ENCODE measurements around the gene PROZ.

Gene PROZ

GRCh38 chr13:113142876-113143275, 15.6 kb upstream of the PROZ start:
- Histone ChIP-seq H3F3A (ENCODE audit: insufficient read depth, low read length) (no peaks in the 10 kb centered on the region), H3K79me2 (ENCODE audit: low read length) (no peaks in the 10 kb centered on the region), H3K9ac (ENCODE audit: low read length) (no peak overlapping the region), H2AFZ (ENCODE audit: low read length) (no peak overlapping the region), H3K27ac (ENCODE audit: low read length) (no peak overlapping the region), H3K9me3 (replicated peaks; ENCODE audit: insufficient read depth, low read length) (no peaks in the 10 kb centered on the region), H3K4me3 (ENCODE audit: low read length) (no peak overlapping the region), H3K9me2 (replicated peaks; ENCODE audit: insufficient read depth, low read length) (no peaks in the 10 kb centered on the region), H3K27me3 (replicated peaks; ENCODE audit: insufficient read depth, low read length) (peaks cover 75% of the 10 kb centered on the region), H3K36me3 (replicated peaks; ENCODE audit: insufficient read depth, low read length) (no peaks in the 10 kb centered on the region), H4K20me1 (ENCODE audit: insufficient read depth, low read length) (no peaks in the 10 kb centered on the region), H3K4me2 (ENCODE audit: low read depth, low read length) (no peak overlapping the region), H3K4me1 (ENCODE audit: low read length) (0 out of 2 replicates have a peak, but pooled peaks cover 4% of the 10 kb centered on the region)
- no peak for TF ChIP-seq EZH2phosphoT487 (IDR thresholded peaks at IDR 0.05; ENCODE audit: low read length)
- DNase-seq = no peak

- Histone ChIP-seq H3F3A (ENCODE audit: insufficient read depth, low read length) (no peaks in the 10 kb centered on the region), H2AFZ (ENCODE audit: low read length) (no peak overlapping the region), H3K9me3 (replicated peaks; ENCODE audit: insufficient read depth, low read length) (no peaks in the 10 kb centered on the region), H3K9ac (ENCODE audit: low read length) (no peak overlapping the region), H3K4me2 (ENCODE audit: low read depth, low read length) (no peak overlapping the region), H3K27ac (ENCODE audit: low read length) (no peak overlapping the region), H4K20me1 (ENCODE audit: insufficient read depth, low read length) (no peaks in the 10 kb centered on the region), H3K79me2 (ENCODE audit: low read length) (no peaks in the 10 kb centered on the region), H3K27me3 (replicated peaks; ENCODE audit: insufficient read depth, low read length) (peaks cover 70% of the 10 kb centered on the region), H3K4me3 (ENCODE audit: low read length) (no peak overlapping the region), H3K36me3 (replicated peaks; ENCODE audit: insufficient read depth, low read length) (no peaks in the 10 kb centered on the region), H3K9me2 (replicated peaks; ENCODE audit: insufficient read depth, low read length) (no peaks in the 10 kb centered on the region), H3K4me1 (ENCODE audit: low read length) (0 out of 2 replicates have a peak, but pooled peaks cover 4% of the 10 kb centered on the region)
- TF ChIP-seq EZH2phosphoT487 (IDR thresholded peaks at IDR 0.05; ENCODE audit: low read length) = no peak
- no peak for TF ChIP-seq CTCF (IDR thresholded peaks at IDR 0.05; ENCODE audit: low read length)
- TF ChIP-seq EZH2 (optimal IDR thresholded peaks at IDR 0.05; ENCODE audit: low read depth, low read length) = no peak
- no peak for DNase-seq
These were observed 14.8 kb upstream of the PROZ start for GRCh38 chr13:113143466-113144254.

GRCh38 chr13:113144255-113144629, 14.2 kb upstream of the PROZ start:
- H4K20me1 ChIP-seq (ENCODE audit: insufficient read depth, low read length) = no peaks in the 10 kb centered on the region
- H3K27me3 ChIP-seq (replicated peaks; ENCODE audit: insufficient read depth, low read length) = peaks cover 70% of the 10 kb centered on the region
- 0 out of 2 replicates have a peak, but pooled peaks cover 4% of the 10 kb centered on the region for H3K4me1 ChIP-seq (ENCODE audit: low read length)
- H3K9me2 ChIP-seq (replicated peaks; ENCODE audit: insufficient read depth, low read length) = no peaks in the 10 kb centered on the region
- H3K9ac ChIP-seq (ENCODE audit: low read length) = no peak overlapping the region
- no peak for TF ChIP-seq EZH2 (optimal IDR thresholded peaks at IDR 0.05; ENCODE audit: low read depth, low read length)
- no peak for TF ChIP-seq EZH2phosphoT487 (IDR thresholded peaks at IDR 0.05; ENCODE audit: low read length)
- TF ChIP-seq CTCF (IDR thresholded peaks at IDR 0.05; ENCODE audit: low read length) = no peak
- H3K79me2 ChIP-seq (ENCODE audit: low read length) = no peaks in the 10 kb centered on the region
- no peak overlapping the region for H3K27ac ChIP-seq (ENCODE audit: low read length)
- no peak for DNase-seq
- H2AFZ ChIP-seq (ENCODE audit: low read length) = no peak overlapping the region
- no peak overlapping the region for H3K4me3 ChIP-seq (ENCODE audit: low read length)
- no peak overlapping the region for H3K4me2 ChIP-seq (ENCODE audit: low read depth, low read length)
- no peaks in the 10 kb centered on the region for H3F3A ChIP-seq (ENCODE audit: insufficient read depth, low read length)
- H3K9me3 ChIP-seq (replicated peaks; ENCODE audit: insufficient read depth, low read length) = no peaks in the 10 kb centered on the region
- H3K36me3 ChIP-seq (replicated peaks; ENCODE audit: insufficient read depth, low read length) = no peaks in the 10 kb centered on the region

GRCh38 chr13:113145496-113145895, 13.0 kb upstream of the PROZ start:
- Histone ChIP-seq H3K4me2 (ENCODE audit: low read depth, low read length) (no peak overlapping the region), H3K27ac (ENCODE audit: low read length) (no peak overlapping the region), H4K20me1 (ENCODE audit: insufficient read depth, low read length) (no peaks in the 10 kb centered on the region), H2AFZ (ENCODE audit: low read length) (no peak overlapping the region), H3F3A (ENCODE audit: insufficient read depth, low read length) (no peaks in the 10 kb centered on the region), H3K79me2 (ENCODE audit: low read length) (no peaks in the 10 kb centered on the region), H3K9ac (ENCODE audit: low read length) (no peak overlapping the region), H3K4me1 (ENCODE audit: low read length) (0 out of 2 replicates have a peak, but pooled peaks cover 4% of the 10 kb centered on the region), H3K9me2 (replicated peaks; ENCODE audit: insufficient read depth, low read length) (no peaks in the 10 kb centered on the region), H3K27me3 (replicated peaks; ENCODE audit: insufficient read depth, low read length) (peaks cover 72% of the 10 kb centered on the region), H3K9me3 (replicated peaks; ENCODE audit: insufficient read depth, low read length) (no peaks in the 10 kb centered on the region), H3K4me3 (ENCODE audit: low read length) (no peak overlapping the region), H3K36me3 (replicated peaks; ENCODE audit: insufficient read depth, low read length) (no peaks in the 10 kb centered on the region)
- no peak for DNase-seq
- TF ChIP-seq EZH2phosphoT487 (IDR thresholded peaks at IDR 0.05; ENCODE audit: low read length) (no peak), EZH2 (optimal IDR thresholded peaks at IDR 0.05; ENCODE audit: low read depth, low read length) (no peak), CTCF (IDR thresholded peaks at IDR 0.05; ENCODE audit: low read length) (no peak)

Data from MM.1S (cell line).